ENCODE measurements around the gene NRSN1.

- TF ChIP-seq GATA2 (IDR thresholded peaks at IDR 0.05; ENCODE audit: low read depth, low read length) (no peak), GATA3 (IDR thresholded peaks at IDR 0.05; ENCODE audit: low read depth, low read length) (no peak)
Observed at GRCh38 chr6:24149296-24149695, 23.3 kb downstream of the NRSN1 start.

All from SH-SY5Y (cell line).